ENCODE measurements around the gene LHX4. TPM values are rescaled to one million over a fixed set of nuclear protein-coding genes. Genes with fewer than 3 reads are reported as not detected.

LHX4 gene
- total and polyA plus RNA-seq, 7 donors = 0.01 to 0.04 TPM; not detected in 5

GRCh38 chr1:180247061-180247460 lies 17.0 kb downstream of the LHX4 start:
- Histone ChIP-seq H3K27ac (no peak overlapping the region), H3K27me3 (ENCODE audit: insufficient read depth in 3 of 3, low read length in 2 of 3) (peaks cover 0 to 14% (median 5%) of the 10 kb centered on the region in 3 donors), H3K36me3 (ENCODE audit: insufficient read depth in 1 of 2, low read depth in 1 of 2) (no peaks in the 10 kb centered on the region), H3K9me3 (no peaks in the 10 kb centered on the region), H3K4me1 (no peaks in the 10 kb centered on the region), H3K4me3 (no peak overlapping the region)
- ATAC-seq (no peak), DNase-seq (no peak)
- 90 to 95% (median 93%) methylated on average over 3 of the region's 3 CpGs for WGBS, 3 donors
- TF ChIP-seq CTCF (IDR thresholded peaks at IDR 0.05) = no peak
- intact Hi-C loops (cut with DNase I) = no loop called here

DNA sequence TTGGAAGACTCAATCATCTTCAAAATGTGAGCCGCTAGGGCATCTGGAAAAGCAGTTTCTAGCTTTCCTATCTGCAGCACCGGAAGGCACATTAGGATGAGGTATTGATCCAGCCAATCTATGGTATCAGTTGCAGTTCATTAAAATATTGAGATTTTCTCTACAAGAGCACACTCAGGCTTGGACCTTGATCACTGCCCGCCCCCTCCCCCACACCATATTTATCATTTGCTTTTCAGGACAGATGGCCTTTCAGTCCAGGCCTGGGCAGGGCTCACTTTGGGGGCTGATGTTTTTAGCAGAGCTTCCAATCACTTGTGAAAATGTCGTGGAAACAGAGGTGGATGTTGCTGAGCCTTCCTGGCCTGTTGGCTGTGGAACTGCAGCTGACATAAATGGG lies 17.5 kb downstream of the LHX4 start:
- Histone ChIP-seq H3K27ac (no peak overlapping the region), H3K4me3 (no peak overlapping the region), H3K4me1 (no peaks in the 10 kb centered on the region), H3K36me3 (ENCODE audit: insufficient read depth in 1 of 2, low read depth in 1 of 2) (no peaks in the 10 kb centered on the region), H3K27me3 (ENCODE audit: insufficient read depth in 3 of 3, low read length in 2 of 3) (peaks cover 0 to 9% (median 5%) of the 10 kb centered on the region in 3 donors), H3K9me3 (no peaks in the 10 kb centered on the region)
- intact Hi-C loops (cut with DNase I) = no loop called here
- DNase-seq (peak in 1 of 2 donors; percentile 39), ATAC-seq (no peak)
- no peak for TF ChIP-seq CTCF (IDR thresholded peaks at IDR 0.05)
- 88 to 90% (median 88%) methylated on average over 4 of the region's 4 CpGs for WGBS, 3 donors

DNA sequence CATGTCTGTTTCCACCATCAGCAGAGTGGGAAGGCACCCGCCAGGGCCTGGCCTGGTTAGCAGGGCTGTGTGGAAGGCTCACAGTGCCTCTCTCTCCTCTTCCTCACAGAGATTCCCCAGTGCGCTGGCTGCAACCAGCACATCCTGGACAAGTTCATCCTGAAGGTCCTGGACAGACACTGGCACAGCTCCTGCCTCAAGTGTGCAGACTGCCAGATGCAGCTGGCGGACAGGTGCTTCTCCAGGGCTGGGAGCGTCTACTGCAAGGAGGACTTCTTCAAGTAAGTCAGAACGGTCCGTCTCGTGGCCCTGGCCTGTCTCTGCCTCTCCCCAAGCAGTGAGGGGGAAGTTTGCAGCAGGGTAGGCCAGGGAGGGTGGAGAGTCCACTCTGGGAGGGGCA lies 18.1 kb downstream of the LHX4 start:
- Histone ChIP-seq H3K4me1 (no peaks in the 10 kb centered on the region), H3K9me3 (no peaks in the 10 kb centered on the region), H3K27me3 (ENCODE audit: insufficient read depth in 3 of 3, low read length in 2 of 3) (peaks cover 0 to 7% (median 5%) of the 10 kb centered on the region in 3 donors), H3K4me3 (no peak overlapping the region), H3K36me3 (ENCODE audit: insufficient read depth in 1 of 2, low read depth in 1 of 2) (no peaks in the 10 kb centered on the region), H3K27ac (no peak overlapping the region)
- intact Hi-C loops (cut with DNase I) = no loop called here
- DNase-seq (peak in 1 of 2 donors; percentile 50), ATAC-seq (no peak)
- no peak for TF ChIP-seq CTCF (IDR thresholded peaks at IDR 0.05)
- 93 to 96% (median 94%) methylated on average over 7 of the region's 7 CpGs for WGBS, 3 donors

DNA sequence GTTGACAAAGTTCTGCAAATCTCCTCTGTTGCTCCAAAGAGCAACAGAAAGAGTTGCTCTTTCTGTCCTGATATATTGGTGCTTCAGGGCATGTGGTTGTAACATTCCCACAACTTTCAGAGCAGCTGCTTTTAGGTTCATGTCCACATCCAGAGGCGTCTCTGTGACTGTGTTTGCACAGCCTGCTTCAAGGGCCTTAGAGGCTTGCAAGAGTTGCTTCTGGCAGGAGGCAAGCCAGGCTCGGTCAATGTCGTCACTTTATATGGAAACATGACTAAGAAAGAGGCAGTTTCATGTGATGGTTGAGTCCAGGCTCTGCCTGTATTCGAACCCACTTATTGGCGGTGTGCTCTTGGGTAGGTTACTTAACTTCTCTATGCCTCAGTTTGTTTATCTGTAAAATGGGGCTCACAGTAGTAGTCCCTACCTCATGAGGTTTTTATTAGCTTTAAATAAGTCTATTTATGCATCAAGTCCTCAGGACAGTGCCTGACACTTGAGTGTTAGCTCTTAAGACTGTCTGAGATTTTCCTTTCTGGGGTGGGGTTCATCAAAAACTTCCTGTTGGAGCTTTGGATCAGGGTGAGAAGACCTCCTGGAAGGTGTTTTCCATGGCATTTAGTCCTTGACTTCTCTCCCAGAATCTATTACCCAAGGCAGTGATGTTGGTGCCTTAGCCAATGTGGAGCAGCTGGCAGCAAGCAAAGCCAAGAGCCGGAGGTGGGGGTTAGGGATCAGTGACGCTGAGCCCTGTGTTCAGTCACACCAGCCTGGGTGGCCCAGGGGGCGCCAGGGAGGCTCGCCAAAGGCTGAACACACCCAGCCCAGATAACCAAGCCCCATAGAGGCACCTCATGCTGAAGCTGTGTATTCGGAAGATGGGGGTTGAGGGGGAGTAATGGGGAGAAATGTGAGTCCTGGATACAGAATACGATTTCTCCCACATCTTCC lies 18.9 kb downstream of the LHX4 start:
- intact Hi-C loops (cut with DNase I) = no loop called here
- no peaks in the 10 kb centered on the region for H3K36me3 ChIP-seq (ENCODE audit: insufficient read depth in 1 of 2, low read depth in 1 of 2)
- peaks cover 0 to 9% (median 5%) of the 10 kb centered on the region in 3 donors for H3K27me3 ChIP-seq (ENCODE audit: insufficient read depth in 3 of 3, low read length in 2 of 3)
- no peak overlapping the region for H3K27ac ChIP-seq
- WGBS, 3 donors = 46 to 55% (median 53%) methylated on average over 11 of the region's 11 CpGs
- no peaks in the 10 kb centered on the region for H3K9me3 ChIP-seq
- ATAC-seq (peak in 1 of 4 donors; percentile 16), DNase-seq (peak in 1 of 2 donors; percentile 44)
- no peaks in the 10 kb centered on the region for H3K4me1 ChIP-seq
- H3K4me3 ChIP-seq = no peak overlapping the region
- no peak for TF ChIP-seq CTCF (IDR thresholded peaks at IDR 0.05)

Data from psoas muscle (tissue), 8 donors.